Activated CD8-positive, alpha-beta memory T cell treated with anti-CD3 and anti-CD28 coated beads, Interleukin-2, amount 50 U/mL, for 24 hours (primary cell): ENCODE data around the gene IL16.
A peak's percentile ranks its signal among the peaks of the same experiment; 100 is the strongest.

Experiments
- DNase-seq: peaks from one replicate; pipeline ENCODE4 v3.0.0-alpha.2; 2020; ENCODE audit errors: extremely low read depth

The IL16 gene

GRCh38 chr15:81274255-81274654 is 77.6 kb downstream of the IL16 start:
- no peak for DNase-seq

DNA sequence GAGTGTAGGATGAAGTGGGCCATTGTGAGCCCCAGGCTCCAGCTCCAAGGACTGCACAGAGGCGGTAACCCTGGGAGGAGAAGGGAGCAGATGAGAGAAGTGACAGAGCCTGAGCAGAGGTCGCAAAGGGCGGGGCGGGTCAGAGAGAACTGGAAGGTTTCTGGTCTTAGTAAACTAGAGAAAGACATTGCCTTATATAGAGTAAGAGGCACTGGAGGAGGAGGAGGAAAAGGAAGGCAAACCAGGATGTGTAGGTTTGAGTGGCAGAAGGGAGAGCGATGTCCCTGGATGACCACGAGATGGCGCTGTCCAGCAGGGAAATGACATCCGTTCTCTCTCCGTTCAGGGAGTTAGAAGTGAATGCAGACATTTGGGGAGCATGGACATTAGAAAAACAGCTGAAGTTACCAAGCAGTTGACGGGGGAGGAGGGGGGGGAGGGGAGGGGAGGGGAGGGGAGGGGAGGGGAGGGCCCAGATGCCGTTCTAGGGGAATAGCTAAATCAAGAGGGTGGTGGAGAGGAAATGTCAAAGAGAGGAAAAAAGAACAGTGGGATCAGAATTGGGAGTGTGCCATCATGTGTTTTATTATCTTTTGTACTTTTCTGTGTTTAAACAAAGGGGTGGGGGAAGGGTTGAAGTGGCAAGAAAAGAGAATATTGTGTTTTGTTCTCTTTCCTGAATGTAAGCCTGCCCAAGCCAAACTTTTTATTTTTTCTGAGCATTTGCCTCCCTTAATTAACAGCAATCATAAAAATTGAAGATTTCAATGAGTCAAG is 78.4 kb downstream of the IL16 start:
- peak; percentile 64 for DNase-seq

DNA sequence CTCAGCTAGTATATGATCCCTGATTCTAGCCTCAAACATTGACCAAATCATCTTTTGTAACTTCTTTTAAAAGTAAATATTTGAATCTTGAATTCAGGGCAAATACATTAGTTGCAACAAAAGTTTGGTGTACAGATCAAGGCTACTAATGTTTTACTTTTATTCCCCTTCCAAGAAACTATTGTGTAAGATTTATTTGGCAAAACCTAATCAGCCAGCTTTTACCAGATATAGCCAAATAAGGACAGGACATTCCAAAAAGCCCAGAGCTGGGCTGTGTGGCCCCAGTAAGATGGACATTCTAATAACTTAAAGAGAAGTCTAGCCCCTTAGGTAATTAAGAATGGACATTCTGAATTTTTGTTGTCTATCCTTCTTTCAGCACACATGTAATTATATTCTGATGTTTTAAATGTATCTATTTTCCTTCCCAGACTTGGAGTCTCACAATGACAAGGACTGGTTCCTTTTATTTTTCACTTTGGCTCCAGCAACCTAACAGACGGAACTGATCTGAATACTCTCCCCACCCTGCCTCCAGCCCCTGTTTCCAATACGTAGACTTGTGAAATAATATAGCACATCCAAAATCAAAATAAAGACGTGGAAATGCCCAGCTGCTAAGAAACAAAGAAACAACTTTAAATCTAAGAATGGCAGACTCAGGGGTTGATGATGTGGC is 79.2 kb downstream of the IL16 start:
- no peak for DNase-seq

DNA sequence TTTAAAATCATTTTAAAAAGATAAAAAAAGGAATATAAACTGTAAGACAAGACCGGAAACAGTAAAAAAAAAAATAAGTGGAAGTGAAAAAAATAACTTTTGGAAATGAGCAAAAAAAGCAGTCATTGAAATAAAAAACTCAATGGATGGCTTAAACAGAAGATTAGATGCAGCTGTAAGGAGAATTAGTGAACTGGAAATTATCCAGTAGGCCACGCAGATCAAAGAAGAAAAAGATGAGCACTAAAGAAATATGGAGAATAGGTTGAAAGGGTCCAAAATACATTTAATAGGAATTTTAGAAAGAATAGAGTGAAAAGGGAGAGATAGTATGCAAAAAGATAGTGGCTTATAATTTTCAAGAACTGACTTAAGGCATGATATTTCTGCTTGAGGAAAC is 80.3 kb downstream of the IL16 start:
- DNase-seq, result no peak

- DNase-seq, result no peak
Observed at GRCh38 chr15:81277851-81278250, 81.2 kb downstream of the IL16 start.

GRCh38 chr15:81278306-81279029 is 81.8 kb downstream of the IL16 start:
- DNase-seq, result no peak

DNA sequence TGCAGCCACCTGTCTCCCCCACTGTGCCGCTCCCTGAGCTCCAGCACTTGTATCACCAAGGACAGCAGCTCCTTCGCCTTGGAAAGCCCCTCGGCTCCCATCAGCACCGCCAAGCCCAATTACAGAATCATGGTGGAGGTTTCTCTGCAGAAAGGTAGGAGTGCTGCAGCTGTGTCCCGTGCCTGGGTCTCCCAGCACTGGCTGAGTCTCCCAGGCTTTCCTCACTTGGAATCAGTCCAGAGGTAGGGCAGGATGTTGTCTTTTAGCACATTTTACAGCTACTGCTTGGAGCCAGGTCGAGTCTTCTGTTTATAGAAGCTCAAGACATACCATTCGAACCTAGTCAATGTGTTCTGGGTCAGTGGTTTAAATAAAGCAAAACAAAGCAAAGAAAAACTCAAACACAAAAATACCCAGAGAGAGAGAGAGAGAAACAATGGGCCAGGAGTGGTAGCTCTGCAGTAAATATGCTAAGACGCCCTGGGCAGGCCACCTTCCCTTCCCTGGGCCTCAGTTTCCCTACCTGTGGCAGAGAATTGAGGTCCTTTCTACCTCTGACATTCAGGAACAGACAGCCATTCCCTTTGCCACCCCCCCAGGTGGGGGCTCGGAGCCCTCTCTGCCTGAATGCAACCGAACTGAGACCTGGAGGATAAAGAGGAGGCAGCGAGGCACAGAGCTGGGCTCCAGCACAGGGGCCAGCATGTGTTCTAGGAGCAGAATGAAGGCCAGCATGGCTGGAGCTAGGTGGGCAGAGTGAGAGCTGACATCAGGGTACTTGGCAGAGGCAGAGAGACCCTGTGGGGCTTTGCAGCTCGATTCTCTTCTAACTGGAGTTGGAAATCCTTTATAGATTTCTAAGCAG is 83.2 kb downstream of the IL16 start:
- DNase-seq, result no peak

DNA sequence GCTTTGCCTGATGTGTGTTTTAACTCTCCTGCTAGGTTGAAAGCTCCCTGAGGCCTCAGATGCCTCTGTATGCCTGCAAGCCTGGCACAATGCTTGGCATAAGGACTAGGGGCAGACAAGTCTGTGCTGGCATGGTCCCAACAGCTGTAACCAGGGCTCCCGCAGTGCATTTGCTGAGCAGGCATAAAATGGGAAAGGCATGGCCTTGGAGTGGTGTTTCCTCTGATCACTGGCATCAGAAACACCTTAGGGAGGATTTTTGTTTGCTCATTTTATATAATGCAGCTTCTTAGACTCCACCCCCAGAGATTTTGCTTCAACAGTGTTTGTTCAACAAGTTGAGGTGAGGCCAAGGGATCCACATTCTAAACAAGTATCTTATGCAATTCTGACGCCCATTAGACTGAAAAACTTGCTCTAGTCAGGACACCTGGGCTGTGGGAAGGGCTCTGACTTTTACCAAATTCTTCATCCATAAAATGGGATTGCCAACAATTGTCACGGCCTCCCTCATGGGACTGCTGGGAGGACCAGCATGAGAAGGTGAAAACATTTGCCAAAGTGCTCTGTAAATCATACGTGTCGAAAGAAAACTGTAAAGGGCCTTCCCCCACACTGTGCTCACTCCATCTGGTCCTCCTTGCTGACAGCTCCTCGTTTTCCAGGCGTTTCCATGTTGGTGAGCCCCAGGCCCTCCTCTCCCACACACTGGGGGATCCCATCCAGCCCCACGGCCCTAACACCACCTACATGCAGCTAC is 84.2 kb downstream of the IL16 start:
- DNase-seq, result no peak

DNA sequence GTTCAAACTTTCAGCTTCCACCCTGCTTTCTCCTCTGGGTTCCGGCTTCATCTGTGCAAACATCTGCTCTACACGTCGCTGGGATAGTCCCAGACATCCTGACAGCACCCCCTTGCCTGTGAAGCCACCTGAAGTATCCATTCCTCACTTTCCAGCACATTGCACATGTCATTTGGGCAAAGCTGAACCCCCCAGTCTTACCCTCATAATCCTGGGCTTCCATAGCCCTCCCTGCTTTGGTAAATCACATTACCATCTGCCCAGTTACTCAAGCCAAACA is 84.7 kb downstream of the IL16 start:
- no peak for DNase-seq

GRCh38 chr15:81281766-81282605 is 85.3 kb downstream of the IL16 start:
- no peak for DNase-seq

GRCh38 chr15:81282606-81282895 is 85.9 kb downstream of the IL16 start:
- no peak for DNase-seq

GRCh38 chr15:81282911-81283310 is 86.2 kb downstream of the IL16 start:
- no peak for DNase-seq

- DNase-seq, result no peak
Observed at GRCh38 chr15:81284256-81285031, 87.8 kb downstream of the IL16 start.

DNA sequence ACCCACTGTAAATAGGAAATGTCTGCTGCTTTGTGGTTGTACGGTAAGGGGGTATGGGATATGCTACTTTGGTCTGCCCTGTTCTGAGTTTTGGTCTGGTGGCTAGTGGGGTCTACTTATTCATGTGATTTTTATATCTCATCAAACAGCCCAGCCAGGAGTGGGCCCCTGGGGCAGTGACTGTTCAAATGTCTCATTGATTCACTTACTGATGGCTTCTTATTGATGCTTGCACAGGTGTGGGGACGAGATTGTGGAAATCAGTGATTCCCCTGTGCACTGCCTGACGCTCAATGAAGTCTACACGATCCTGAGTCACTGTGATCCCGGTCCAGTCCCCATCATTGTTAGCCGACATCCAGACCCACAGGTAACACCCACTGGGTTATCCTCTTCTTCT is 88.8 kb downstream of the IL16 start:
- no peak for DNase-seq

DNA sequence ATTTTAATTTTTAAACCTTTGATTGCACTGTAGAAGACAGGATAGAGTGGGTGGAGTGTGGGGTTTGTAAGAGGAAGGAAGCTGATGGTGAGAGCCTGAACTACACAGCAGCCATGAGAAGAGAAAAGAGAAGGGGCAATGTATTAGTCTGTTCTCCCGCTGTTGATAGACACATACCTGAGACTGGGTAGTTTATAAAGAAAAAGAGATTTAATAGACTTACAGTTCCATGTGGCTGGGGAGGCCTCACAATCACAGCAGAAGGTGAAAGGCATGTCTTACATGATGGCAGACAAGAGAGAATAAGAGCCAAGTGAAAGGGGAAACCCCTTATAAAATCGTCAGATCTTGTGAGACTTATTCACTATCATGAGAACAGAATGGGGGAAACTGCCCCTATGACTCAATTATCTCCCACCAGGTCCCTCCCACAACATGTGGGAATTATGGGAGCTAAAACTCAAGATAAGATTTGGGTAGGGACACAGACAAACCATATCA is 90.0 kb downstream of the IL16 start:
- DNase-seq, result no peak

DNA sequence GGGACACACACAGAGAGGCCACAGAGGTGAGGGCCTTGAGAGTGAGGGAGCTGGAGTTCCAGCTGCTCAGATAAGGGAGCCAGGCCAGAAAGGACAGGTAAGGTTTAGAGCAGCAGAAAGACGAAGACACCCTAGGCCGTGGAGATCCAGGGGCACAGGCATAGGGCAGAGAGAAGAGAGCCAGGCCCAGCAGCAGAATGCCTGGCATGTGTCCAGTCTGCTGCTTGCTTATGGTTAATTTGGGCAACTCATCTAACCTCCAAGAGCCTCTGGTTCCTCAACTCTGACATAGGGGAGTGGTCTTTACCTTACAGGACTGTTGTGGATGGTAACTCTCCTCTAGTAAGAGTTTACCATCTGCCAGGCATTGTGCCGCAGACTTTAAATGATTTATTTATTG is 91.4 kb downstream of the IL16 start:
- DNase-seq, result no peak

GRCh38 chr15:81288616-81289015 is 91.9 kb downstream of the IL16 start:
- DNase-seq, result no peak

DNA sequence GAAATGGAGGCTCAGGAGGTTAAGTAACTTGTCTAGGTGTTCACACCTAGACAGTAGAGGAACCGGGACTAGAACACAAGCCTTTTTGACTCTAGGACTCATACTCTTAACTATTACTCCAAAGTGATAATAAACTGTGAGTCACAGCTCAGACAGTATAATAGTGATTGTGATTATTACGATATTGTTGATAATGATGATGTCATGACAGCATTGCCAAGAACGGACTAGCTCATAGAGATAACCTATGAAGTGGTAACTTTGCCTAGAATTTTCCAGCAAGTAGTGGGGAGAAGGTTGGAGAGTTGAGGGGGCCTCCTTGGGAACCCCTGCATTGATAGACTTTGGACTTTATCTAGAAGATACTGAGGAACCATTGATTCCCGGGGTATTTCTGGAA is 93.2 kb downstream of the IL16 start:
- no peak for DNase-seq

DNA sequence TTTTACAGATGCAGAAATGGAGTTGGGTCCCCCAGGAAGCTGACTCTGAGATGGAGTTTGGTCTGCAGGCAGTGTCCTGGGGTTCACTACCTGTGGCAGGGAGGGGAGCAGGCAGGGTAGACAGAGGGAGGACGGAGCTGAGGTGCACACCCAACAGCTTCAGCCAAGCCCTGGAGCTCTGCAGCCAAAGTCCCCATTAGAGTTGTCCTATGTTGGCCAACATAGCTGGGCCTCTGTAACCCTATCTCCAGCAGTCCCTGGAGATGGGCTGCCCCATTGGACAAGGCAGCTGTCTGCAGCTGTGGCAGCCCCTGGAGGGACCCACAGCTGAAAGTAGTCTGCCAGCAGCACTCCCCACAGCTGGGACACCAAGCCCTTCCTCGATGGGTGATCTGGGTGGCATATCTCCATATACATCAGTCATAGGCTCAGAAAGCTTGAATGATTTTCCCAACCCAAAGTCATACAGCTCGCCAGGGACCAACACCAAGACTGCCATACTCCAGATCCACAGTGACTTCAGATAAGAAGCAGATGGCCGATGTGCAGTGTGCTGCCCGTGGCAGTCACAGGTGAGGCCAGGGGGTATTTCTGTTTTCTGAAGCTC is 95.3 kb downstream of the IL16 start:
- DNase-seq, result no peak
